H1 (cell line): Measurements from ENCODE around the gene SIK3. TPM values are rescaled to one million over a fixed set of nuclear protein-coding genes. Genes with fewer than 3 reads are reported as not detected.

ENCODE experiments used
- HDAC2 ChIP-seq, 2 experiments: fragments of 300-600 bp in 1 of 2; sonication (generic) in 1 of 2; IDR thresholded peaks; 2 replicates each; pipeline ENCODE4 v1.6.1; 2011 to 2012; ENCODE audit warnings: low read depth in 2 of 2, low read length in 2 of 2, mild to moderate bottlenecking in 2 of 2, moderate library complexity in 2 of 2, borderline replicate concordance in 1 of 2, inconsistent platforms in 1 of 2
- POLR2A ChIP-seq, 2 experiments: IDR thresholded peaks; 1 replicate in 1 of 2; 2 replicates in 1 of 2; pipeline ENCODE4 v1.6.1; 2011; ENCODE audit warnings: low read depth in 2 of 2, low read length in 2 of 2, mild to moderate bottlenecking in 2 of 2; ENCODE audit errors: control extremely low read depth in 1 of 2
- POLR2AphosphoS5 ChIP-seq: IDR thresholded peaks from 2 replicates; pipeline ENCODE4 v1.6.1; 2011; ENCODE audit warnings: low read depth, low read length
- SP2 ChIP-seq: IDR thresholded peaks from 2 replicates; pipeline ENCODE4 v1.6.1; 2012; ENCODE audit warnings: mild to moderate bottlenecking, low read length, inconsistent platforms
- polyA plus RNA-seq, 7 experiments: library from polyadenylated mRNA; depleted of rRNA in 3 of 7; stranded (reverse) in 5 of 7; unstranded in 2 of 7; fragments of >200 nt in 5 of 7; fragments of 200-250 nt in 2 of 7; gene quantifications; 1 replicate in 5 of 7; 2 replicates in 1 of 7; 4 replicates in 1 of 7; pipeline versions ENCODE4 v1.2.1 to v1.2.3, GENCODE V29; 2011 to 2013; ENCODE audit warnings: missing spikeins in 2 of 7, mixed read lengths in 2 of 7
- total RNA-seq: library from RNA; stranded (reverse); fragmentation: NEBNext Ultra II Directional; extraction: Animal tissue kit (Norgen Biotek cat#: 25700); gene quantifications from 2 replicates; pipeline ENCODE4 v1.2.1, GENCODE V29; 2021
- TF ChIP-seq, protein P1 (sequence below), 3 experiments: IDR thresholded peaks; 1 replicate in 2 of 3; 2 replicates in 1 of 3; pipeline versions ENCODE4 v1.5.1 to v1.6.1; 2011; ENCODE audit warnings: low read length in 3 of 3, mild to moderate bottlenecking in 3 of 3, inconsistent platforms in 2 of 3, low read depth in 1 of 3, moderate library complexity in 1 of 3; ENCODE audit not compliant: insufficient read depth in 1 of 3; ENCODE audit errors: control extremely low read depth in 1 of 3
- TF ChIP-seq, protein P2 (sequence below): IDR thresholded peaks from 2 replicates; pipeline ENCODE4 v1.6.1; 2012; ENCODE audit warnings: low read length, inconsistent platforms

The SIK3 gene
- total and polyA plus RNA-seq, 2 of the 8 experiments (the other 6 are each of a cell fraction or from before 2014, with no cell fraction given): 19.9 to 32.1 TPM

DNA sequence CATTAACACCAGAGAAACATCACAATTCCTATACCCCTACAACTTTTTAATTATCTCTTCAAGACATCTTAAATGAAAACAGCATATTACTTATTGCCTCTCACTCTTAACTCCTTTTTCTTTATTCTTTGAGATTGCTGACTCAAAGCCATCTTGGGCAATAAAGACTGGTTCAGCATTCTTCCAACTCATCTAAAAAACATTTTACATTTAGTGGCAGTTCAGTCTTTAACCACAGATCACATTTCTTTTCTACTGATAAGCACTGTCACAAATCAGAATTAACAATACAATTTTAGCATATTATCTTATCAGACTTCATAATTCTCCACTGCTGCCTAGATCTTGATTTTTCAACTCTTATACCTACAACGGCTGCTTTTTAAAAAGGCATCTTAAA, 34.0 kb downstream of the SIK3 start (continued):
- TF ChIP-seq, protein P1, sequence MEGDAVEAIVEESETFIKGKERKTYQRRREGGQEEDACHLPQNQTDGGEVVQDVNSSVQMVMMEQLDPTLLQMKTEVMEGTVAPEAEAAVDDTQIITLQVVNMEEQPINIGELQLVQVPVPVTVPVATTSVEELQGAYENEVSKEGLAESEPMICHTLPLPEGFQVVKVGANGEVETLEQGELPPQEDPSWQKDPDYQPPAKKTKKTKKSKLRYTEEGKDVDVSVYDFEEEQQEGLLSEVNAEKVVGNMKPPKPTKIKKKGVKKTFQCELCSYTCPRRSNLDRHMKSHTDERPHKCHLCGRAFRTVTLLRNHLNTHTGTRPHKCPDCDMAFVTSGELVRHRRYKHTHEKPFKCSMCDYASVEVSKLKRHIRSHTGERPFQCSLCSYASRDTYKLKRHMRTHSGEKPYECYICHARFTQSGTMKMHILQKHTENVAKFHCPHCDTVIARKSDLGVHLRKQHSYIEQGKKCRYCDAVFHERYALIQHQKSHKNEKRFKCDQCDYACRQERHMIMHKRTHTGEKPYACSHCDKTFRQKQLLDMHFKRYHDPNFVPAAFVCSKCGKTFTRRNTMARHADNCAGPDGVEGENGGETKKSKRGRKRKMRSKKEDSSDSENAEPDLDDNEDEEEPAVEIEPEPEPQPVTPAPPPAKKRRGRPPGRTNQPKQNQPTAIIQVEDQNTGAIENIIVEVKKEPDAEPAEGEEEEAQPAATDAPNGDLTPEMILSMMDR (IDR thresholded peaks at IDR 0.05; ENCODE audit: control extremely low read depth in 1 of 3, insufficient read depth in 1 of 3, low read depth in 1 of 3, low read length in 3 of 3): no peak
- no peak for TF ChIP-seq HDAC2 (IDR thresholded peaks at IDR 0.05; ENCODE audit: borderline replicate concordance in 1 of 2, low read depth in 2 of 2, low read length in 2 of 2)
- no peak for TF ChIP-seq POLR2AphosphoS5
- no peak for TF ChIP-seq SP2
- TF ChIP-seq, protein P2, sequence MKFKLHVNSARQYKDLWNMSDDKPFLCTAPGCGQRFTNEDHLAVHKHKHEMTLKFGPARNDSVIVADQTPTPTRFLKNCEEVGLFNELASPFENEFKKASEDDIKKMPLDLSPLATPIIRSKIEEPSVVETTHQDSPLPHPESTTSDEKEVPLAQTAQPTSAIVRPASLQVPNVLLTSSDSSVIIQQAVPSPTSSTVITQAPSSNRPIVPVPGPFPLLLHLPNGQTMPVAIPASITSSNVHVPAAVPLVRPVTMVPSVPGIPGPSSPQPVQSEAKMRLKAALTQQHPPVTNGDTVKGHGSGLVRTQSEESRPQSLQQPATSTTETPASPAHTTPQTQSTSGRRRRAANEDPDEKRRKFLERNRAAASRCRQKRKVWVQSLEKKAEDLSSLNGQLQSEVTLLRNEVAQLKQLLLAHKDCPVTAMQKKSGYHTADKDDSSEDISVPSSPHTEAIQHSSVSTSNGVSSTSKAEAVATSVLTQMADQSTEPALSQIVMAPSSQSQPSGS: no peak
- no peak for TF ChIP-seq POLR2A (IDR thresholded peaks at IDR 0.05; ENCODE audit: control extremely low read depth in 1 of 2, low read depth in 2 of 2, low read length in 2 of 2)
